ENCODE results near the gene KDM2A.
"Not testable (repeated sequence)": the region's sequence is repeated elsewhere in the genome, so short reads cannot be mapped to it uniquely, and the experiment has no call there.

Gene KDM2A

GRCh38 chr11:67174311-67174710 is 55.2 kb downstream of the KDM2A start:
- no peak for FAIRE-seq

DNA sequence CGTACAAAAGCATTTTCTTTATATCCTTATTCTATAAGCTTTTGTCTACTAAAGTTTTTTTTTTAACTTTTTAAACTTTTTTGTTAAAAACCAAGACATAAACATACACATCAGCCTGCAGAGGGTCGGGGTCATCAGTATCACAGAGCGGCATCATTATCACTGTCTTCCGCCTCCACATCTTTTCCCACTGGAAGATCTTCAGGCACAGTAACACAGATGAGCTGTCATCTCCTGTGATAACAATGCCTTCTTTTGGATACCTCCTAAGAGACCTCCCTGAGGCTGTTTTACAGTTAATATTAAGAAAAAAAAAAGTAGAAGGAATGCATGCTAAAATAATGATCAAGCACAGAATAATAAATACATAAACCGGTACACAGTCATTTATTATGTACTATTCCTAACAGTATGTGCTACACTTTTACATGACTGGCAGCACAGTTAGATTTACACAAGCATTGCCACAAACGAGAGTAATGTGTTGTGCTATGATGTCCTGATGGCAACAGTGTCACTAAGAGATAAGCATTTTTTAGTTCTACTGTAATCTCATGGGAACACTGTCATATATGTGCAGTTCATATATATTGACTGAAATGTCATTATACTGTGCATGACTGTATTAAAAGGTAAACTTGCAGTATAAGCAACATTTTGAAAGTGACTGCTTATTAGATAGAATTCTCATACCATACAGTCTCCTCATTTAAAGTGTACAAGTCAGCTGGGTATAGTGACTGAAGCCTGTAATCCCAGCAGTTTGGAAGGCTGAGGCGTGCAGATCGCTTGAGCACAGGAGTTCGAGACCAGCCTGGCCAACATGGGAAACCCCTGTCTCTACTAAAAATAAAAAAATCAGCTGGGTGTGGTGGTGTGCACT is 58.6 kb downstream of the KDM2A start:
- no peak for FAIRE-seq

GRCh38 chr11:67178421-67178820 is 59.4 kb downstream of the KDM2A start:
- no peak for FAIRE-seq

DNA sequence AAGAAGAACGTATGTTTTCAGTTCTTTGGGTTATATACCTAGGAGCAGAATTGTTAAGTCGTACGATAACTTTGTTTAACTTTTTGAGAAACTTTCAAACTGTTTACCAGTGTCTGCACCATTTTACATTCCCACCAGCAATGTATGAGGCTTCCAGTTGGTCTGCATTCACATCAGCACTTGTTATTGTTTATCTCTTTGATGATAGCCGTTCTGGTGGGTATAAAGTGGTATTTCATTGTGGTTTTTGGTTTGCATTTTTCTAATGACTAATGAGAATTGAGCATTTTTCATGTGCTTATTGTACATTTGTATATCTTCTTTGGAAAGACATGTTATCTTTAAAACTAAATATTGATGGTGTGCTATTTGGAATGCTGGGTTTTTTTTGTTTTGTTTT is 59.8 kb downstream of the KDM2A start:
- FAIRE-seq = no peak

- FAIRE-seq = no peak
These were observed 60.9 kb downstream of the KDM2A start for GRCh38 chr11:67179892-67180490.

DNA sequence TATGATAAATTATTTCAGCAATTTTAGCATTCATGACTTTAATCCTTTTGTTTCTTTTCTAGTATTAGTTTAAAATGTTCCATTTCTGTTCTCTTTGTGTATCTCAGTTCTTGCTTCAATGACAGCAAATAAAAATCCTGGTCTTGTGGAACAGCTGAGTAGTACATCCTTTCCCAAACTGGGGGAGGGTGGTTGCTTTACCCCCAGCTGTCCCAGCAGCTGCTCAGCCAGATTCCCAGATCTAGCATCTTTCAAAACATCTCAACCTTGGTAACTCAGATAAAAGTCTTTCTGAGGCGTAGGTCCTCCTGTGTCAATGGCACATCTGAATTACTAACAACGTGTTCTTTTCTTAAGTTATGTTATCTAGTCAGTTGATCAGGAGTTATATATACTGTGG is 75.0 kb downstream of the KDM2A start:
- no peak for FAIRE-seq

DNA sequence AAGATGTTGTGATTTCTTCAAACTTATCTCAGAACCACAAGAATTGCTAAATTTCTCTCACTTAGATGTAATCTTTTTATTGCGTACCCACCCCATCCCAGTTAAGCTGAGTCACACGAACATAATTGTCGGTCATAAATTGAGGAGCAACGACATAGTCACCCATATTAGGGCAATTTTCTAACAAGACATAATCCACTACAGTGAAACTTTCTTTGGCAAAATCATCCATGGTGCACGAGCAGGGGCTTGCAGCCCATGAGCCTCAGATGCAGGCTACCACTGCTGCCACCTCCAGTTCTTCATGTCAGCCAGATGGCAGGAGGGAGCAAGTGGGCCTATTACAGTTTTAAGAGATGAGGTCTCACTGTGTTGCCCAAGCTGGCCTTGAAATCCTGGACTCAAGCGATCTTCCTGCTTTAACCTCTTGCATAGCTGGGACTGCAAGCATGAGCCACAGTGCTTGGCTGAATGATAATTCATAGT is 77.0 kb downstream of the KDM2A start:
- FAIRE-seq = no peak

- FAIRE-seq = no peak
These were observed 78.5 kb downstream of the KDM2A start for GRCh38 chr11:67197606-67198005.

GRCh38 chr11:67198781-67199180 is 79.7 kb downstream of the KDM2A start:
- FAIRE-seq = not testable (repeated sequence)

DNA sequence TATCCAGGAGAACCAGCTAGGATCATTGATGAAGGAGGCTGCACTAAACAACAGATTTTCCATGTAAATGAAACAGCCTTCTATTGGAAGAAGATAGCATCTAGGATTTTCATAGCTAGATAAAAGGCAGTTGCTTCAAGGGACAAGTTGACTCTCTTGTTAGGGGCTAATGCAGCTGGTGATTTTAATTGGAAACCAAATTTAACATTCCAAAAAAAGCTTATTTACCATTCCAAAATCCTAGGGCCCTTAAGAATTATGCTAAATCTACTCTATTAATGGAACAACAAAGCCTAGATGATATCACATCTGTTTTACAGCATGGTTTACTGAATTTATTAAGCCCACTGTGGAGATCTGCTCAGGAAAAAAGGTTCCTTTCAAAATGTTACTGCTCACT is 80.7 kb downstream of the KDM2A start:
- no peak for FAIRE-seq

- no peak for FAIRE-seq
These were observed 83.0 kb downstream of the KDM2A start for GRCh38 chr11:67202028-67202427.

GRCh38 chr11:67204822-67205221 is 85.8 kb downstream of the KDM2A start:
- FAIRE-seq = no peak

DNA sequence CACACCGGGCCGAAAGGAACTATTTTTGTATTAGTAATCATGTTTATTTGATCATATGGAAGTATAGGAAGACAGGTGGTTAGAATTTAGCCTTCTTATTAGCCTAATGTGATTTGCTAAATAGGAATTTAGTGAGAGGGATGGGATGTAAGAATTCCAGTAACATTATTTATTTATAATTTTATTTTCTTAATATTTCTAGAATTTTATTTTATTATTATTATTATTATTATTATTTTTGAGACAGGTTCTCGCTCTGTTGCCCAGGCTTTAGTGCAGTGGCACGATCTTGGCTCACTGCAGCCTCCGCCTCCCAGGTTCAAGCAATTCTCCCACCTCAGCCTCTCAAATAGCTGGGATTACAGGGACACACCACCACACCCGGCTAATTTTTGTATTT is 90.2 kb downstream of the KDM2A start:
- not testable (repeated sequence) for FAIRE-seq

GRCh38 chr11:67211656-67212436 is 92.8 kb downstream of the KDM2A start:
- no peak for FAIRE-seq

GRCh38 chr11:67213178-67213621 is 94.1 kb downstream of the KDM2A start:
- FAIRE-seq = no peak

- no peak for FAIRE-seq
These were observed 108.7 kb downstream of the KDM2A start for GRCh38 chr11:67227726-67228125.

GRCh38 chr11:67230406-67230805 is 111.3 kb downstream of the KDM2A start:
- FAIRE-seq = no peak

DNA sequence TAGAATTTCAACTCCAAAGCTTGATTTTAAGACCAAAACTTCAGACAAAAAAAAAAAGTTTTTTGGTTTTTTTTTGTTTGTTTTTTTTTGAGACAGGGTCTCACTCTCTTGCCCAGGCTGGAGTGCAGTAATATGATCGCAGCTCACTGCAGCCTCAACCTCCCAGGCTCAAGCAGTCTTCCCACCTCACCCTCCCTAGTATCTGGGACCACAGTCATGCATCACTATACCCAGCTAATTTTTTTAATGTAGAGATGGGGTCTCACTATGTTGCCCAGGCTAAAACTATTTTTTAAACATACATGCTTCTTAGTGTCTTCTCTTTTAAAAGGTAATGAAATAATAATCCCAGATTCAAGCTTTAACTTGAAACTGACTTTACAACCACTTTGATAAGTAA is 111.8 kb downstream of the KDM2A start:
- no peak for FAIRE-seq

- FAIRE-seq = no peak
These were observed 114.6 kb downstream of the KDM2A start for GRCh38 chr11:67233584-67234190.

DNA sequence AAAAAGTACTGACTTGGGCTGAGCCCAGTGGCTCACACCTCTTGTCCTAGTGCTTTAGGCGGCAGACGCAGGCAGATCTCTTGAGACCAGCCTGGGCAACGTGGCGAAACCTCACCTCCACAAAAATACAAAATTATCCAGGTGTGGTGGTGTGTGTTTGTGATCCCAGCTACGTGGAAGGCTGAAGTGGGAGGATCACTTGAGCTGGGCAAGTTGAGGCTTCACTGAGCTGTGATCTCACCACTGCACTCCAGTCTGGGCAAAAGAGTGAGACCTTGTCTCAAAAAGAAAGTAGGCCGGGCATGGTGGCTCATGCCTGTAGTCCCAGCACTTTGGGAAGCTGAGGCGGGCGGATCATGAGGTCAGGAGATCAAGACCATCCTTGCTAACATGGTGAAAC is 115.5 kb downstream of the KDM2A start:
- FAIRE-seq = not testable (repeated sequence)

DNA sequence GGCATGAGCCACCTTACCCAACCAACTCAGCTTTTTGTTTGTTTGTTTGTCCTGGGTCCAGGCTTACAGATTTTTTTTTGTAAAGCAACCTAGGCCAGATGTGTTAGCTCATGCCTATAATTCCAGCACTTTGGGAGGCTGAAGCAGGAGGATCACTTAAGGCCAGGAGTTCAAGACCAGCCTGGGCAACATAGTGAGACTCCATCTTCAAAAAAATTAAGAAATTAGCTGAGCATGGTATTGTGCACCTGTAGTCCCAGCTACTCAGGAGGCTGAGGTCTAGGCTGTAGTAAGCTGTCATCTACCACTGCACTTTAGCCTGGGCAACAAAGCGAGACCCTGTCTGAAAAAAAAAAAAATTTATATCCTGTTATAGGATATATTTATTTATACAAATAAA is 118.5 kb downstream of the KDM2A start:
- no peak for FAIRE-seq

DNA sequence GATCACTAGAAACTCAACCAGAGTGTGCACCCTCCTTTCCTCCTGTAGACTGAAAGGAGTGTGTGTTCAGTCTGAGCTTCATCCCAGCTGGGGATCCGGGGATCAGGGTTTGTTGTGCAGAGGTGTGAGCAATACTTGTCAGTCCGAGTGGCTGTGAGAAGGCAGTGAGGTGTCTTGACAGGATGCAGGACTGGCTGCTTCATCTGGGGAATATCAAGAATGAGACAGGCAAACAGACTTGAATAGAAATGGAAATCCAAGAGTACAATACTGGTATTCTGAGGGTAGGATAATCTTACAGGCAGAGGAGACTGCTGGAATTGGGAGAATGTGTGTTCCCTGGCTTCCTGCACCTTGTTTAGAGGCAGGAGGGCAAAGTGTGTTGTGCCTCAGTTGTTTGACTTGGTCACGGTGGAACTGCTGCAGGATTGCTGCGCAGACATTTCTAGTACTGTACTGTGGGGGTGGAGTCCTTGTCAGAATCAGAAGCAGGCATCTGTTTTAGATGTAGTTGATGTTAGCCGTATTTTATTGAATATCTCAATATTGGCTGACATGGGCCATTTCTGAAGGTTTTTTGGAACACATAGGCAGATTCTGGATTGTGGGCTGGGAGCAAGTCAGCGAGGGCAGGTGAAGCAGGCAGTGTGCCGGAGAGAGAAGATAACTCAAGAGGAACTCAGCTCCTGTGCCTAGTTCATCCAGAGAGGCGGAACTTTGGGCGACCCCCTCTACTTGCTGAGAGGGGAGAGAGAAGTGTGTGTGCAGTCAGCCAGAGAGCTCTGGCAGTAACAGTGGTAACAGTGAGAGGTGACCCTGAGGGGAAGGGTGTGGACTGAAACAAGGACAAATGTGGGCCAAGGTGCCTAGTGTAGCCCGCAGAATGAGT is 120.1 kb downstream of the KDM2A start:
- no peak for FAIRE-seq
